ENCODE results near the gene TADA1. TPM values are rescaled to one million over a fixed set of nuclear protein-coding genes. Genes with fewer than 3 reads are reported as not detected.

Gene TADA1
- total RNA-seq, 1 donor from 2014 or later, result 24.1 TPM

- Mint-ChIP-seq H3K9me3 (no peaks in the 10 kb centered on the region), H3K27me3 (ENCODE audit: low read depth) (peaks cover 22% of the 10 kb centered on the region)
Observed at GRCh38 chr1:166918088-166918955, 42.3 kb upstream of the TADA1 start.

DNA sequence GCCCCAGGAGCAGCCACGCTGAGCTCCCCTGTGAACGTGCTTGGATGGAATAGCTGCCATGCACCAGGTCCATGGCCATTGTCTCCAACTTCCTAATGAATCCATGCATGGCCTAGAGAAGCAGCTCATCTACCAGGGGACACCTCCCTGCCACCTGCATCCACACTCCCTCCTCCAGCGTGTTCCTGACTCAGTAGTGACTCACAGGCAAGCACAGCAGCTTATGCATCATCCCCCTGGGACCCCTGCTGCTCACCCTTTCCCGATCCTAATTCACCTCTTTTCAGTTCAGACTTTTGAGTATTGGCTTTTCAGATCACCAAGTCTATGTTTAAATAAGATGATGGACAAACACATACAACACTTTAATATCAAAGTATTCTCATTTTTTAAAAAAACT, 39.9 kb upstream of the TADA1 start:
- peaks cover 33% of the 10 kb centered on the region for H3K36me3 Mint-ChIP-seq (ENCODE audit: low read depth)
- H3K27ac Mint-ChIP-seq (ENCODE audit: unreplicated experiment), result no peak overlapping the region
- peaks cover 7% of the 10 kb centered on the region for H3K9me3 Mint-ChIP-seq
- no peak overlapping the region for H3K4me3 Mint-ChIP-seq
- TF ChIP-seq CTCF (conservative IDR thresholded peaks at IDR 0.05), result no peak
- H3K27me3 Mint-ChIP-seq (ENCODE audit: low read depth), result peaks cover 7% of the 10 kb centered on the region
- no peak for DNase-seq (ENCODE audit: low read depth, low spot score)
- H3K4me1 Mint-ChIP-seq, result peaks cover 12% of the 10 kb centered on the region

More at GRCh38 chr1:166918088-166918955, 42.3 kb upstream of the TADA1 start:
- peaks cover 25% of the 10 kb centered on the region for H3K36me3 Mint-ChIP-seq (ENCODE audit: low read depth)
- H3K4me3 Mint-ChIP-seq, result no peak overlapping the region
- no peak for TF ChIP-seq CTCF (conservative IDR thresholded peaks at IDR 0.05)
- peaks cover 12% of the 10 kb centered on the region for H3K4me1 Mint-ChIP-seq
- peak overlapping the region; percentile 63 for H3K27ac Mint-ChIP-seq (ENCODE audit: unreplicated experiment)
- no peak for DNase-seq (ENCODE audit: low read depth, low spot score)

GRCh38 chr1:166915042-166915441, 39.0 kb upstream of the TADA1 start:
- peaks cover 3% of the 10 kb centered on the region for H3K27me3 Mint-ChIP-seq (ENCODE audit: low read depth)
- no peak overlapping the region for H3K27ac Mint-ChIP-seq (ENCODE audit: unreplicated experiment)
- peaks cover 12% of the 10 kb centered on the region for H3K4me1 Mint-ChIP-seq
- H3K9me3 Mint-ChIP-seq, result peaks cover 10% of the 10 kb centered on the region
- no peak overlapping the region for H3K4me3 Mint-ChIP-seq
- H3K36me3 Mint-ChIP-seq (ENCODE audit: low read depth), result peaks cover 32% of the 10 kb centered on the region
- DNase-seq (ENCODE audit: low read depth, low spot score), result no peak
- TF ChIP-seq CTCF (conservative IDR thresholded peaks at IDR 0.05), result no peak

DNA sequence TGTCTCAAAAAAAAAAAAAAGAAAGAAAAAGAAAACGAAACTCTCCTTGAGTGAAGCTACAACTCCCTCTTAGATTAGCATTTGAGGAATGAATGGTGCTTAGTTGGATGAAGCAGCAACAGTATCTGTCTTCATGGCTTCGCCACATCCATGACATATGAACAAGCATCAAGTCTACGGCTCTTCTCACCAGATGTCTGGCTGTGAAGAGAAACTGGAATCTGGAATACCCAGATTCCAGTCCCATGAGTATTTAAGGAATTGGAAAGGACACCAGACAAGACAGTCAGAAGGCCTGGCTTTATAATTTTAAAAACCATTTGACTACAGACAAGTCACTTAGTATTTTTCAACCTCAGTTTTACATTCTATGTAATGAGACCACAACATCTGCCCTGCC, 38.0 kb upstream of the TADA1 start:
- Mint-ChIP-seq H3K4me1 (peaks cover 12% of the 10 kb centered on the region), H3K9me3 (peaks cover 10% of the 10 kb centered on the region), H3K36me3 (ENCODE audit: low read depth) (peaks cover 29% of the 10 kb centered on the region), H3K4me3 (no peak overlapping the region), H3K27me3 (ENCODE audit: low read depth) (no peaks in the 10 kb centered on the region), H3K27ac (ENCODE audit: unreplicated experiment) (no peak overlapping the region)
- TF ChIP-seq CTCF (conservative IDR thresholded peaks at IDR 0.05), result no peak
- DNase-seq (ENCODE audit: low read depth, low spot score), result no peak

- no peak for TF ChIP-seq CTCF (conservative IDR thresholded peaks at IDR 0.05)
- Mint-ChIP-seq H3K4me3 (no peak overlapping the region), H3K4me1 (no peaks in the 10 kb centered on the region), H3K36me3 (ENCODE audit: low read depth) (peaks cover 20% of the 10 kb centered on the region), H3K27me3 (ENCODE audit: low read depth) (no peaks in the 10 kb centered on the region), H3K27ac (ENCODE audit: unreplicated experiment) (no peak overlapping the region), H3K9me3 (peaks cover 10% of the 10 kb centered on the region)
- no peak for DNase-seq (ENCODE audit: low read depth, low spot score)
Observed at GRCh38 chr1:166911624-166912023, 35.6 kb upstream of the TADA1 start.

Measured in neural crest cell (in vitro differentiated cells).